ENCODE data around the gene RRAGC.
A peak's percentile ranks its signal among the peaks of the same experiment; 100 is the strongest.

Gene RRAGC

GRCh38 chr1:38817267-38818174, 42.1 kb downstream of the RRAGC start:
- H3K4me1 ChIP-seq, result no peaks in the 10 kb centered on the region
- no peaks in the 10 kb centered on the region for H3K27me3 ChIP-seq (ENCODE audit: control insufficient read depth, insufficient read depth, low read length)
- no peak overlapping the region for H2AFZ ChIP-seq
- no peak for TF ChIP-seq CTCF (IDR thresholded peaks at IDR 0.05)
- peak overlapping the region; percentile 52 for H3K4me2 ChIP-seq (ENCODE audit: low read length)
- H3K9me3 ChIP-seq (ENCODE audit: control insufficient read depth, low read length), result no peaks in the 10 kb centered on the region
- no peaks in the 10 kb centered on the region for H3K79me2 ChIP-seq
- H3K36me3 ChIP-seq (ENCODE audit: control insufficient read depth, insufficient read depth, low read length), result no peaks in the 10 kb centered on the region
- H3K9ac ChIP-seq, result no peak overlapping the region
- no peak overlapping the region for H3K4me3 ChIP-seq (ENCODE audit: low read depth, low read length)
- H3K27ac ChIP-seq, result no peak overlapping the region

GRCh38 chr1:38815903-38816627, 43.5 kb downstream of the RRAGC start:
- no peak overlapping the region for H2AFZ ChIP-seq
- no peak overlapping the region for H3K27ac ChIP-seq
- TF ChIP-seq CTCF (IDR thresholded peaks at IDR 0.05), result no peak
- H3K9ac ChIP-seq, result no peak overlapping the region
- no peaks in the 10 kb centered on the region for H3K36me3 ChIP-seq (ENCODE audit: control insufficient read depth, insufficient read depth, low read length)
- no peak overlapping the region for H3K4me2 ChIP-seq (ENCODE audit: low read length)
- H3K4me3 ChIP-seq (ENCODE audit: low read depth, low read length), result no peak overlapping the region
- H3K4me1 ChIP-seq, result no peaks in the 10 kb centered on the region
- no peaks in the 10 kb centered on the region for H3K79me2 ChIP-seq
- H3K9me3 ChIP-seq (ENCODE audit: control insufficient read depth, low read length), result no peaks in the 10 kb centered on the region
- no peaks in the 10 kb centered on the region for H3K27me3 ChIP-seq (ENCODE audit: control insufficient read depth, insufficient read depth, low read length)

GRCh38 chr1:38814984-38815464, 44.5 kb downstream of the RRAGC start:
- H3K79me2 ChIP-seq, result no peaks in the 10 kb centered on the region
- no peak overlapping the region for H3K9ac ChIP-seq
- H3K4me1 ChIP-seq, result no peaks in the 10 kb centered on the region
- no peak overlapping the region for H3K27ac ChIP-seq
- no peak overlapping the region for H3K4me3 ChIP-seq (ENCODE audit: low read depth, low read length)
- no peaks in the 10 kb centered on the region for H3K27me3 ChIP-seq (ENCODE audit: control insufficient read depth, insufficient read depth, low read length)
- H2AFZ ChIP-seq, result no peak overlapping the region
- no peaks in the 10 kb centered on the region for H3K36me3 ChIP-seq (ENCODE audit: control insufficient read depth, insufficient read depth, low read length)
- H3K9me3 ChIP-seq (ENCODE audit: control insufficient read depth, low read length), result no peaks in the 10 kb centered on the region
- no peak for TF ChIP-seq CTCF (IDR thresholded peaks at IDR 0.05)
- no peak overlapping the region for H3K4me2 ChIP-seq (ENCODE audit: low read length)

GRCh38 chr1:38814444-38814983, 45.1 kb downstream of the RRAGC start:
- TF ChIP-seq CTCF (IDR thresholded peaks at IDR 0.05), result no peak
- no peak overlapping the region for H3K4me2 ChIP-seq (ENCODE audit: low read length)
- H3K9ac ChIP-seq, result no peak overlapping the region
- no peak overlapping the region for H3K4me3 ChIP-seq (ENCODE audit: low read depth, low read length)
- H3K9me3 ChIP-seq (ENCODE audit: control insufficient read depth, low read length), result no peaks in the 10 kb centered on the region
- no peaks in the 10 kb centered on the region for H3K27me3 ChIP-seq (ENCODE audit: control insufficient read depth, insufficient read depth, low read length)
- no peak overlapping the region for H2AFZ ChIP-seq
- no peaks in the 10 kb centered on the region for H3K4me1 ChIP-seq
- H3K27ac ChIP-seq, result no peak overlapping the region
- no peaks in the 10 kb centered on the region for H3K36me3 ChIP-seq (ENCODE audit: control insufficient read depth, insufficient read depth, low read length)
- H3K79me2 ChIP-seq, result no peaks in the 10 kb centered on the region

Measured in parathyroid adenoma (tissue), 2 donors.